HTR-8/SVneo (cell line): ENCODE measurements around the gene NBPF3.
"Not testable (repeated sequence)": the region's sequence is repeated elsewhere in the genome, so short reads cannot be mapped to it uniquely, and the experiment has no call there.

Experiments used
- DNase-seq: peaks from one replicate; pipeline ENCODE4 v3.0.0; 2011; ENCODE audit warnings: low spot score, mixed read lengths; ENCODE audit not compliant: insufficient read length
- FAIRE-seq: peaks from 2 replicates; lab custom pipeline; 2011; peaks lifted over from hg19 to GRCh38; lab: Jason Lieb, UNC

Gene NBPF3

GRCh38 chr1:21514245-21514644 is 74.3 kb downstream of the NBPF3 start:
- FAIRE-seq (no peak), DNase-seq (no peak)

- FAIRE-seq: no peak
- DNase-seq: no peak
Observed at GRCh38 chr1:21517161-21517589, 77.2 kb downstream of the NBPF3 start.

DNA sequence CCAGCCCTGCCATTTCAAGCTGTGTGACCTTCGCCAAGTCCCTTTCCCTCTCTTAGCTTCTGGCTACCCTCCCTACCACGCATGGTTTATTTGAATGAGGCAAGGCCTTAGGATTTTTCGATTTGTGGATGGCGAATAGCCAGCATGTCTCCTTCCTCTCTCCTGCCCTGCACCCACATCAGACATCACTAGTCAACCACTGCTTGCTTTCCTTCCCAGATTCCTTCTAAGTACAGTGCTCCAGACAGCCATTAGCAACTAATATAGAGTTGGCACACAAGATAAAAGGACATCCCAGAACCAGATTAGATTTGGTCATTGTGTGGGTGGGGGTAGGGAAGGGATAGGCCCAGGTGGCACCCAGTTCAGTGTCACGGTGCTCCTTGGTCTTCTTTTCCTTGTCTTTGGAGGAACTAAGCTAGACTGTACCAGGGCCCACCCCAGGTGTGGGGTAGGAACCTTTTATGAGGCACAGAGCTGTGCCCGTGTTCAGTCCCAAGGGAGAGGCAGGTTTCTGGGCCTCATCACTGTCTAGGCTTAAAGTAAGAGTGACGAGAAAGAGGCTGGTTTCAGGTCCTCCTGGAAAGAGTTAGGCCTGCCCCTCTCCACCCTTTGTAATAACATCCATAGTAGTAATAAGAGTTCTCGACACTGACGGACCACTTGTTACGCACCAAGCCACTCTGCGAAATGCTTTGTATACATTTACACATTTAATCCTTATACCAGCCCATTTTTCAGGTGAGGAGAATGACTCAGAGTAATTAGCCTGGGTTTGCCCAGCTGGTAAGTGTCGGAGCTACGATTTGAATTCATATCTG is 77.9 kb downstream of the NBPF3 start:
- FAIRE-seq: no peak
- no peak for DNase-seq

GRCh38 chr1:21518774-21519455 is 79.0 kb downstream of the NBPF3 start:
- DNase-seq (no peak), FAIRE-seq (no peak)

DNA sequence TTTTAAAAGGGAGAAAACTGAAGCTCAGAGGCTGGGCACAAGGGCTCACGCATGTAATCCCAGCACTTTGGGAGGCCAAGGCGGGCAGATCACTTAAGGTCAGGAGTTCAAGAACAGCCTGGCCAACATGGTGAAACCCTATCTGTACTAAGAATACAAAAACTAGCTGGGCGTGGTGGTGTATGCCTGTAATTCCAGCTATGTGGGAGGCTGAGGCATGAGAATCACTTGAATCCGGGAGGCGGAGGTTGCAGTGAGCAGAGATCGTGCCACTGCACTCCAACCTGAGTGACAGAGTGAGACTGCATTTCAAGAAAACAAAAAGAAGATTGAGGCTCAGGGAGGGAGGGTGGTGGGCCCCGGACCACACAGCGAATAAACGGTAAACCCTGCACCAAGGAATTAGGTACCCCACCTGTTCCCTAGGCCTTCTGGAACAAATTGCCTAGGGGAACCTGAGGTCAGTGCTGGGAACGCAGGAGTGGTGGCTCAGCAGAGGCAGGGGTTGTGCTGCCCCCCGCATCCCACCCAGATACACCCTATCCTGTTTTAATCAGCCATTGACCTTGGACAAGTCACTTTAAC is 79.6 kb downstream of the NBPF3 start:
- not testable (repeated sequence) for FAIRE-seq, DNase-seq

GRCh38 chr1:21520899-21521716 is 81.2 kb downstream of the NBPF3 start:
- FAIRE-seq (no peak), DNase-seq (no peak)

- FAIRE-seq: no peak
- DNase-seq: no peak
Observed at GRCh38 chr1:21521717-21522060, 81.8 kb downstream of the NBPF3 start.

GRCh38 chr1:21522525-21523038 is 82.6 kb downstream of the NBPF3 start:
- FAIRE-seq: no peak
- no peak for DNase-seq

DNA sequence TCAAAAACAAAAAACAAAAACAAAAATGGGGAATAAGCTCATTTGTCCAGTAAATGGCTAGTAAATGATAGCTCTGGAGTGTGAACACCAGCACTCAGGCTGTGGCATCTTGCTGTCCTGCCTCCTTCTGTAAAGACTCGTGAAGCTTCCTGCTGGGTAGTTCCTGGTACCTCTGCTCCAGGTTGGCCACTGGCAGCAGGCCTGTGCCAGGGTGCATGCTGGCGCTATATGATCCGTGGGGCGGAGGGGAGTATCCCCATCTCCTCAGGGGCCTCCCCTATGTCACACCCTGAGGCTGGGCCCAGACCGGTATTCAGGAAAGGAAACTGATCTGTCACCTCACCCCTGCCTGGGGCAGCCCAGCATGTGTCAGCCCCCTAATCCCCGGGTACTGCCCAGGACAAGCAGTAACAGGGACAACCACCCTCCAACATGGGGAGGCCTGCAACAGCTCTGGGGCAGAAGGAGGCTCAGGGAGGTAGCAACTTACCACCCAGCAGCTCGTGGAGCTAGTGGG is 83.4 kb downstream of the NBPF3 start:
- FAIRE-seq (no peak), DNase-seq (no peak)

- DNase-seq: no peak
- no peak for FAIRE-seq
Observed at GRCh38 chr1:21524220-21524619, 84.3 kb downstream of the NBPF3 start.

DNA sequence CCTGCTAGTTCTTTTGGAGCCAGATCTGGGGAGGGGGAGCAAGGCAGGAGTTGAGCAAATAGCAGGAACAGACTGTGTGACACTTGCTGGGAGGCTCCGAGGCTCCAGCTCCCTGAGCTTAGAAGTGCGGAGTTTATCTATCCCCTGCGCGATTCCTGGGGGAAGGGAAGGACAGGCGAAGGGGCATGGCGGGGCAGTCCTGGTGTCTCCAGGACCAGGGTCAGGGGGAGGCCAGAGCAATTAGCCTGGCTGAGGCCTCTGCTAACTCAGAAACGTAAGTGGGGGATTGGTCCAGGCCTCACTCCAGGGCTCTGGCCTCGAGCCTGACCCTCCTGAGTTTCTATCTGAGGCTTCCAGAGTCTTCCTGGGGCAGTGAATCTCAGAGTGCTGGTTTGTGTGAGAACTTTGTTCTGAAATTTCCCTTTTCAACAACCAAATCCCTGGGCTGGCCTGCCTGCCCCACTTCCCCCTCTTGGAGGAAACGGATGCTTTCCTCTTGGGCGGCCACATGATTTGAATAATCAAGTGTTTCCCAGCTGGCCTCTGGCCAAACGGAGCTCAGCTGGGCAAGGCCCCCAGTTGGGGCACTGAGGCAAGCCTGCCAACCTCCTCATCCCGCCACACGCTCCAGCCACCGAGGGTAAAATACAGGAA is 84.9 kb downstream of the NBPF3 start:
- FAIRE-seq: no peak
- DNase-seq: no peak

DNA sequence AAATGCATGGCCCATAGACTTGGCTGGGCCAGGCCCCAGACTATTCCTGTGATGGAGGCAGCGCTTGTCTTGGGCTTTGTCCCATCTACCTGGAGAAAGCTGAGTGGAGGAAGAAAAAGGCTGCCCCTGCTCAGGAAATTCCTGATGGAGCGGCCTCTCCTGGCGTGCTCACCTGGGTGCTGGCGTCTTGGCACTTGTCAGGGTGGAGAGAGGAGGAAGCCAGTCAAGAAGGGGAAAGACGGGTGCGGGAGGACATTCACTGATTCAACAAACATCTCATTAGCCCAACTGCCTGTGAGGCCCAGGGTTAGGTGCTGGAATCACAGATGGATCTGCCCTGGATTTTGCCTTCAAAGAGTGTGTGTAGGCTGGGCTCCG is 85.4 kb downstream of the NBPF3 start:
- FAIRE-seq: no peak

GRCh38 chr1:21526441-21526840 is 86.5 kb downstream of the NBPF3 start:
- no peak for FAIRE-seq
- no peak for DNase-seq

More for the DNA sequence above, 85.4 kb downstream of the NBPF3 start:
- DNase-seq: no peak

- no peak for FAIRE-seq
- DNase-seq: no peak
Observed at GRCh38 chr1:21530368-21531016, 90.6 kb downstream of the NBPF3 start.

DNA sequence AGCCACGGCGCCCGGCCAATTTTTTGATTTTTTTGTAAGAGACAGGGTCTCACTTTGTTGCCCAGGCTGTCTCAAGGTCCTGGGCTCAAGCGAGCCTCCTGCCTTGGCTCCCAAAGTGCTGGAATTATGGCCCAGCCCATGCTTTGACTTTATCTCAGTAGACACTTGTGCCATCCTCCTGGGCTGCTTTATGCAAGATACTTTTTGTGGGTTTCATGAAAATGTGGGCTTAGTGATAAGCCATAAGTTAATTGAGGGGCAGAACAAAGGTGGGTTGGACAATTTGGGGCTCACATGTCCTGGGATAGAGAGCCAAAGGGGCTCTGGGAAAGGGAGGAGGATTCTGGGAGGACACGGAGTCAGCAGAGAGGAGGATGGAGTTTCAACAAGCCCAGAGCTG is 91.3 kb downstream of the NBPF3 start:
- FAIRE-seq (no peak), DNase-seq (no peak)

GRCh38 chr1:21532496-21532895 is 92.6 kb downstream of the NBPF3 start:
- FAIRE-seq: no peak

DNA sequence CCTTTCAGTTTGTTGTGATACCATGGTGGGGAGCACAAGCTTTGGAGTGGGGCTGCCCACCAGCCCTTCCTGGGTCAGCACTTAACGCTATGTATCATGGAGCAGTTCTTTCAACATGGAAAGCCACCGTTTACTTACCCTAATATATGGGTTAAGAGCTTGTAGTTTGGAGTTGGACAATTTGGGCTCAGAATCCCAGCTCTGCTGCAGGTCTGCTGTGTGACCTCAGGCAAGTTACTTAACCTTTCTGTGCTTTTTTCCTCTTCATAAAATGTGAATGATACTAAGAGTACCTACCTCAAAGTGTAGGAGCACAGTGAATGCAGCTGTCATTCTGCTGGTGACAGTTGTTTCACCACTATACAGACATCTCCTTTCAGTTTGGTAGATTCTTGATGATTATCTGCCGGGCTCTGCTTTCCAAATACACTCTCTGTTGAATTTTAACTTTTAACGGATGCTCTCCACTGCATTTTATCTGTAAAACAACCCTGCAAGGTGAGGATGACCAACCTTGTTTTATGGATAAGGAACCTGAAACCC is 93.1 kb downstream of the NBPF3 start:
- no peak for FAIRE-seq

More at GRCh38 chr1:21532496-21532895, 92.6 kb downstream of the NBPF3 start:
- no peak for DNase-seq

DNA sequence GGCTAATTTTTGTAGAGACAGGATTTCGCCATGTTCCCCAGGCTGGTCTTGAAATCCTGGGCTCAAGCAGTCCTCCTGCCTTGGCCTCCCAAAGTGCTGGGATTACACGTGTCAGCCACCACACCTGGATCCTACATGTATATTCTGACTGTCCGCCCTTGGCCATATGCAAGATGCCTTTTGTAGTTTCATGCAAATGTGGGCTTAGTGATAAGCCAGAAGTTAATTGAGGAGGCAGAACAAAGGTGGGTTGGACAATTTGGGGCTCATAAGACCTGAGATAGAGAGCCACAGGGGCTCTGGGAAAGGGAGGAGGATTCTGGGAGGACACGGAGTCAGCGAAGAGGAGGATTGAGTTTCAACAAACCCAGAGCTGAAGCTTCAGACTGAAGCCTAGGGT is 94.2 kb downstream of the NBPF3 start:
- no peak for FAIRE-seq

More for the DNA sequence above, 93.1 kb downstream of the NBPF3 start:
- DNase-seq: no peak

More for the DNA sequence above, 94.2 kb downstream of the NBPF3 start:
- no peak for DNase-seq
